ENCODE results near the gene CUL5. TPM values are rescaled to one million over a fixed set of nuclear protein-coding genes. Genes with fewer than 3 reads are reported as not detected.
A peak's percentile ranks its signal among the peaks of the same experiment; 100 is the strongest.

Gene CUL5
- 19.1 TPM for total RNA-seq

- DNase-seq (ENCODE audit: low spot score) (peak; percentile 94), ATAC-seq (peak; percentile 96)
Measured at GRCh38 chr11:108008656-108009496, at the start of gene CUL5. Gene CUL5, plus strand, starts transcription at chr11:108008898. Its CDS starts 451 bp downstream, at chr11:108009349.

- no peak for DNase-seq (ENCODE audit: low spot score)
- no peak for ATAC-seq
Measured at GRCh38 chr11:107961480-107961879, 47.2 kb upstream of the CUL5 start.

- DNase-seq (ENCODE audit: low spot score) (no peak), ATAC-seq (no peak)
Measured at GRCh38 chr11:107962181-107962580, 46.5 kb upstream of the CUL5 start.

GRCh38 chr11:107963091-107963490 is 45.6 kb upstream of the CUL5 start:
- ATAC-seq (no peak), DNase-seq (ENCODE audit: low spot score) (no peak)

GRCh38 chr11:107969219-107969618 is 39.5 kb upstream of the CUL5 start:
- DNase-seq (ENCODE audit: low spot score) = no peak
- ATAC-seq = no peak

GRCh38 chr11:107970049-107970448 is 38.6 kb upstream of the CUL5 start:
- DNase-seq (ENCODE audit: low spot score) (no peak), ATAC-seq (no peak)

GRCh38 chr11:107973641-107974040 is 35.1 kb upstream of the CUL5 start:
- no peak for DNase-seq (ENCODE audit: low spot score)
- ATAC-seq = no peak

GRCh38 chr11:107988397-107989158 is 20.1 kb upstream of the CUL5 start:
- peak; percentile 63 for ATAC-seq

GRCh38 chr11:107991868-107992414 is 16.8 kb upstream of the CUL5 start:
- no peak for DNase-seq (ENCODE audit: low spot score)
- ATAC-seq = no peak

More at GRCh38 chr11:107988397-107989158, 20.1 kb upstream of the CUL5 start:
- no peak for DNase-seq (ENCODE audit: low spot score)

- no peak for ATAC-seq
- no peak for DNase-seq (ENCODE audit: low spot score)
Measured at GRCh38 chr11:107996006-107996776, 12.5 kb upstream of the CUL5 start.

- DNase-seq (ENCODE audit: low spot score) = no peak
- no peak for ATAC-seq
Measured at GRCh38 chr11:107998761-107999160, 9.9 kb upstream of the CUL5 start.

- ATAC-seq (peak; percentile 87), DNase-seq (ENCODE audit: low spot score) (no peak)
Measured at GRCh38 chr11:107999759-108000455, 8.8 kb upstream of the CUL5 start.

- ATAC-seq = no peak
- no peak for DNase-seq (ENCODE audit: low spot score)
Measured at GRCh38 chr11:108002476-108002875, 6.2 kb upstream of the CUL5 start.

GRCh38 chr11:108003623-108004022 is 5.1 kb upstream of the CUL5 start:
- no peak for ATAC-seq
- DNase-seq (ENCODE audit: low spot score) = no peak

GRCh38 chr11:108007819-108008218 is 879 bp upstream of the CUL5 start:
- no peak for DNase-seq (ENCODE audit: low spot score)
- ATAC-seq = no peak

- ATAC-seq (peak; percentile 30), DNase-seq (ENCODE audit: low spot score) (no peak)
Measured at GRCh38 chr11:108009497-108010370, 1.0 kb downstream of the CUL5 start.

GRCh38 chr11:108012139-108012725 is 3.5 kb downstream of the CUL5 start:
- DNase-seq (ENCODE audit: low spot score) = no peak
- ATAC-seq = no peak

- ATAC-seq (peak; percentile 90), DNase-seq (ENCODE audit: low spot score) (peak; percentile 48)
Measured at GRCh38 chr11:108016647-108017046, 7.9 kb downstream of the CUL5 start.

GRCh38 chr11:108018708-108019107 is 10.0 kb downstream of the CUL5 start:
- ATAC-seq (no peak), DNase-seq (ENCODE audit: low spot score) (no peak)

All from left lobe of liver (tissue), 2 donors.